Stimulated activated CD4-positive, alpha-beta T cell treated with anti-CD3 and anti-CD28 coated beads, TNF-alpha, amount 100 ng/mL, for 48 hours (primary cell): Measurements from ENCODE around the gene KCNN1.

Experiments used
- DNase-seq, 3 donors: peaks; one replicate each; pipeline ENCODE4 v3.0.0-alpha.2; 2020; ENCODE audit warnings: low read depth in 3 of 3

KCNN1 gene

GRCh38 chr19:17947815-17948513 lies 18.9 kb upstream of the KCNN1 start:
- DNase-seq: peak; percentile 88 to 92 (median 90)

DNA sequence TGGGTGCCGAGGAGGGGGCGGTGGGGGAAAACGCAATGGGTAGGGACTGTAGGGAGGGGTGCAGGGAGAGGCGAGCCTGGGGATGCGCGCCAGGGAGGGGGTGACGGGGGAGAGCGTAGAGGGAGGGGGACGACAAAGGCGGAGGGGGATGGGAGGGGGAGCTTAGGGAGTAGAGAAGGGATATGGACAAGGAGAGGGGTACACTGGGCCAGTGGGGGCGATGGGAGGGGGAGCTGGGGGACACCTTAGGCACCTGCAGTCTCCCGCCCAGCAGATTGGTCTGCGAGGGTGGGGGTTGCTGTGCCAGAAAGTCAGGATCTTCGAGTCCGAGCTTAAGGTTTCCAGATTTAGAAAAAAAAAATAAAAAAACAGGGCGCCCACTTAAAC lies 18.4 kb upstream of the KCNN1 start:
- DNase-seq: no peak

DNA sequence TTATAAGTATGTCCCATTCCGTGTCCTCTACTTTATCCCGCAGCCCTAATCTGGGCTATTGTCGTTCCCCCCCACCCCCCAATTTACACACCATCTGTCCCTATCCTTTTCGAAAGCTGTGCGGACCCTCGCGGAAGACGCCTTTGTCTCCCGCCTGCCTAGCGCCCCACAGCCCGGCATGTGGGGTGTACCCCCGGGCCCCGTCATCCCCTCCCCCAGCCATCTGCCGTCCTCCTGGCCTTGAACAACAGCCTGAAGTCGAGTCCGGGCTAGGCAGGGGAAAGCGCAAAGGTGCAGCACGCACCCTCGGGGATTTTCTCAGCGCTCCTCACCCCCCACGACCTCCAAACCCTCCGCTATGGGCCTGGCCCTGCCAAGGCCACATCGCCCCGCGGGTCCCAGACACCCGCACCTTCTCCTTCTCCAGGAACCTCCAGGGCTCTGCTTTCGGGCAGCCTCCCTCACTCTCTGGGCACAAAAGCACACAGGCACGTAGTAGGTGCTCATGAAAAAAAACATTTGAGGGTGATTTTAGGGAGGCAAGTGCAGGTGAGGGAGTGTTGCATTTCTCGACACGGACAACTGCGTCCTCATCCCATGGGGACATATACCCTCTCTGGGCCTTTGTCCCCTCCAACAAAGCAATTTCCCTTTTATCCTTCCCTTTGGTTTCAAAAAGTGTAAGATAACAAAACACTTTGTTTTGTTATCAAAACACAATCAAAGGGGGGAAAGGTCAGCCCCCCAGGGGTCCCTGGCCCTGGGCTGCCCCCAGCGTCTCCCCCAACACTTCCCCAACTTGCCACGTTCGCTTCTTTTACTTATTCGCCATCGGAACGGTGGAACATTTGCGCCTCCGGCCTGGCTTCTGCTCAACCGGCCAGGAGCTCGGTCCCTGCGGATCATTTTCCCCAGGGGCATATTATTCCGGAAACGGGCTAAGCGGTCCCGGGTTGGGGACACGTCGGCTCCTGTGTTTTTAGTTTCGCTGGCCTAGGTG lies 17.7 kb upstream of the KCNN1 start:
- DNase-seq: no peak

DNA sequence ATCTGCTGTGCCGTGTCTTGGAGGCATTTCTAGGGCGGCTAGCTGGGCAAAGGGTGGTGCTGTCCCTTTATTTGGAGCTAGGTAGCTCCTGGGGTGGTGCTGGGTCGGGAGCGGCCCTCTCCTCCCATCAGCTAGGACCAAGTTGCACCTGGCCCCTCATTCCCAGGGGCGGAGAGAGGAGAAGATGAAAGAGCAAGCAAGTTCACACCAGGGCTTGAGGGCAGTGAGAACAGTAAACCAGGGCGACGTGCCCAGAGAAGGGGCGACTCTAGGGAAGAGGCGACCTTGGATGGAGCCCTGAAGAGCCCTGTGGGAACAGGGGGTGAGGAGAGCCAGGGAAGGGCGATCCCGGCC lies 17.0 kb upstream of the KCNN1 start:
- no peak for DNase-seq

DNA sequence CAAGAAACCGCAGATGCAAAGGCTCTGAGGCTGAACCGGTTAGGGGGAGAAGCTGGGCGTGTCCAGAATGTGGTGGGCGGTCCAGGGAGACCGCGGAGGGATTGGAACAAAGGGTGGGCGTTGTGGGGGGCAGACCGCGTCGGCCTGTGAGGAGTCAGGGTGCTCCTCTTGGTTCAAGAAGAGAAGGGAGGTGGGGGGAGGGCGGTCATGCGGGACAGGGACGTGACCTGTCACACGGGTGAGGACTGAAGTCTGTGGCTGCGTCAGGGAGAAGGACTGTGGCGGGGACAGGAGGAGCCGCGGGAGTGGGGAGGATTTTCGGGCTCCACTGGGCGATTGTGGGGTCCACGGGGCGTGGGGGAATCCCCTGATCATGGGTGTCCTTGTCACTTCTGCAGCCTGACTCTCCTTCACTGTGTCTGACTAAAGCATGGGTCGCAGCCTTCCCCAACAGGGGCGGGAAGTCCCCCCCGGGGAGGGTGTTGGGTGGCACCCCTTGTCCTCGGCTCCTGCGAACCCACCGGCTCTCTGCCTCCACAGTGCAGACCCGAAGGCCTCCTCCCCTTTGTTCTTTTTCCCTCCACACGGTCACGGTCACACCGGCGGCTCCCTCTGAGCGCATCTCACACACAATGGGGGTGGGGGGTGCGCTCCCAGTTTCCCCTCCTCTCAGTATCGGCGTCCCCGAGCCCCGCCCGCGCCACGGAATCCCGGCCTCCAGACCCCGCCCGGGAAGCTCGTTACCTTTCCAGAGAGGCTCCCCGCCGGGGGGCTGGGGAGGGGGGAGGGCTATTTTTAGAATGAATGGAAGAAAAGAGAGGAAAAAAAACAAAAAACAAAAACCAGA lies 16.4 kb upstream of the KCNN1 start:
- no peak for DNase-seq

- no peak for DNase-seq
Observed at GRCh38 chr19:17951157-17951989, 15.5 kb upstream of the KCNN1 start.

DNA sequence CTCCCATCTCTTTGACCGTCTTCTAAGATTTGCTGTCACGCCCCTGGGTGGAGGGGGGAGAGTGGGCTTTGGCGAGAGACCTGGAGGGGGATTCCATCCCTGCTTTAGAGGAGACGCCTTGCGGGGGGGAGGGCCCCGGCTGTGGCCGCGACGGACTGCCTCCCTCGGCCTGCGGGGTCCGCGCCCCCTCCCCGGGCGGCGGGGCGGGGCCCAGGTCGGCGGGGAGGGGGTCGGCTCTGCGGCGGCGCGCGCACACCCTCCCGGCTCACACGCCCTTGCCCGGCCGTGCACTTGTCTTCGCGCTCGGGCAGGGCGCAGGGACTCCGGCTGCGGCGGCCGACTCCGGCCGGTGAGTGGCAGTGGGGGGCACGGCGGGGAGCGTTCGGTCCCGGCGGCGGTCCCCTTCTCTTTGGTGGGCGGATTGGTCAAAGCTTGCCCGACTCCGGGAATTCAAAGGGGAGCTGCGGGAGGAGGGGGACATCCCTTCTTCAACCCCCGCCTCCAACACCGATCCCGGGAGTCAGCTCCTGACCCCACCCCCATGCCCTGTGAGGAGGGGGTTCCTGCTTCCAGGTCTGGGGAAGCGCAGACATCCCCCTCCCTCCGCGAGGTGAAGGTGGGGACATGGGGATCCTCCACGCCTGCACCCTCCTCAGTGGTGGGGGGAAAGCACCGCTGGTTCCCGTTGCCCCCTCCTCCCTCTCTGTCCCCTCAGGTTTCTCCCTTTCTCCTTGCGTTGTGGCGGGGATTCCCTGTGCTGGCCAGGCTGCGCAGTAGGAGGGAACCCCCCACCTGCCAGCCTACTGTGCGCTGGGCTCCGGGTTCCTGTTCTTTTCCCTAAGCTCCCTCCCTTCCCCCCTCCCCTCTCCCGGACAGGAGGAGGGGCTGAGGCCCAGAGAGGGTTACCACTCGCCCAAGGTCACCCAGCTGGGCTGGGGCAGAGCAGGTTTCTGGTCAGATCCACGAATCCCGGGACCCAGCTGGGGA lies 14.6 kb upstream of the KCNN1 start:
- DNase-seq: no peak

- DNase-seq: no peak
Observed at GRCh38 chr19:17953316-17953801, 13.5 kb upstream of the KCNN1 start.

DNA sequence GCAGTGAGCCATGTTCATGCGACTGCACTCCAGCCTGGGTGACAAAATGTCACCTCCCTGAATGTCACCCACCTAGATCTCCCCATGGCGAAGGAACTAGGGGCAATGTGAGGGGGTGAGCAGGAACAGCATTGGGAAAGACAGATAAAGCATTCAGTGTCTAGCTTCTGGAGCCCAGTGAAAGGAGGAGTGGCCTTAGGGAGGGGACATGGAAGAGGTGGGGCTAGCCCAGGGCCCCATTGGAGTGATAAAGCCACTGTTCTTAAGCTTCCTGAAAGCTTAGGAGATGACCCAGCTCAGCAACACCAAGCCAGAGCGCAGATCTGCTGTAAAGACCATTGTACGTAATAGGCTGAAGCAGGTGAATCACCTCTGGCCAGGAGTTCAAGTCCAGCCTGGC lies 13.0 kb upstream of the KCNN1 start:
- no peak for DNase-seq

DNA sequence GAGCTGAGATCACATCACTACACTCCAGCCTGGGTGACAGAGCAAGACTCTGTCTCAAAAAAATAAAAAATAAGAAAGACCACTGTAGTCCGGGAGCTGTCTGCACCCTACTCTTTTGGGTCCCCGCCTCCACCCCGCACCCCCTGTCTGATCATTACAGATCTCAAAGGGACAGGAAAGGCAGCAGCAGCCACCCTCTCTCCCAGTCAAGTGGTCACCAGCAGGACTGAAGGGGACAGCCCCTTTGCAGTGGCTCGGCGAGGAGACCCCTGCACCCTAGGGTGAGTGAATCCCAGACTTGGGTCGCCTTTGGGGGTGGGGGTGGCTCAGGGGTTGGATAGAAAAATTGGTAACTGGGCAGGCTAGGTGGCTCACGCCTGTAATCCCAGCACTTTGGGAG lies 12.5 kb upstream of the KCNN1 start:
- no peak for DNase-seq

GRCh38 chr19:17957149-17957849 lies 9.6 kb upstream of the KCNN1 start:
- DNase-seq: no peak

DNA sequence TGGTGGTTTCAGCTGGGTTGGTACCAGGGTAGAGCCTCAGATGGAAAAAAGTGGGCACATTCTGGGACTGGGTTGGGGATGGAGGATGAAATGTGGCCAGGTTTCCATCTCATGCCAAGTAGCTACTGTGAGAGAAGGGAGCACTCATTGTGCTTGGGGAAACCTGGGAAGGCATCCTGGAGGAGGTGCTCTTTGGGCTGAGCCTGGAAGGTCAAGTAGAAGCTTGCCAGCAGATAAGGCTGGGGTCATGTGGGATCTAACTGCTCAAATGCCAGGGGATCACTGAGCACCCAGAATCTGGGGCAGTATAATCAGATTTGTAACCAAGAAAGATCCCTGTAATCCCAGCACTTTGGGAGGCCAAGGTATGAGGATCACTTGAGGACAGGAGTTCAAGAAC lies 9.0 kb upstream of the KCNN1 start:
- DNase-seq: no peak

DNA sequence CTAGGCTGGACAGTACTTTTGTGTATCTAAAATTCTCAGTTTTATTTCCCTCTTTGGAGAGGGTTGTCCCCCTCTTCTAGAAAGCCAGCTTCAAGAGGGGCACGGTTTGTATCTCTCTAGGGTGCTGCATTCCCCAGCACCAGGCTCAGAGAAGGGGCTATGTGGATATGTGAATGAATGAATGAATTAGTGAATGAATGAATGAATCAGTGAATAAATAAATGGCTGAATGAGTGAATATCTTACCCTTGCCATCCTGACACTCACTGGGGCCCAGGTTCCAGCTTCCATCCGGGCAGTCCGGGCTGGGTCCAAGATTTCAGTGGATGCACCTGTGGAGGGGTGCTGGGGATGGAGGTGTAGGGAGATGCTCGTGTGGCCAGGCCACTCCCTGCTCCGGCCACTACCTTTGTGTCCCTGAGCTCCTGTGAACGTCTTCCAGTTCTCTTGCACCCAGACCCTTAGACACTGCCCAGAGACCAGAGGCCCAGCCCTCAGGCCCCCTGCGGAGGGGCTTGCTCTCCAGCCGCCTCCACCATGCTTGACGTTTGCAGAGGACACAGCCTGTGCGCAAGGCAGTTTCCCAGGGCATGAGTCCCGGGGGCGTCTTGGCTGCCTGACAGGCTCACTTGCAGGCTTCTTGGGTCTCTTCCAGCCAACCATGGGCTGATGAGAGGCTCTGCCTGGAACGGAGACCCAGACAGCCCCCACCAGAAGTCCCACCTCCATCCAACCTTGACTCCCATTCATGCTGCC lies 2.8 kb upstream of the KCNN1 start:
- no peak for DNase-seq

- no peak for DNase-seq
Observed at GRCh38 chr19:17965370-17966128, 1.4 kb upstream of the KCNN1 start.

DNA sequence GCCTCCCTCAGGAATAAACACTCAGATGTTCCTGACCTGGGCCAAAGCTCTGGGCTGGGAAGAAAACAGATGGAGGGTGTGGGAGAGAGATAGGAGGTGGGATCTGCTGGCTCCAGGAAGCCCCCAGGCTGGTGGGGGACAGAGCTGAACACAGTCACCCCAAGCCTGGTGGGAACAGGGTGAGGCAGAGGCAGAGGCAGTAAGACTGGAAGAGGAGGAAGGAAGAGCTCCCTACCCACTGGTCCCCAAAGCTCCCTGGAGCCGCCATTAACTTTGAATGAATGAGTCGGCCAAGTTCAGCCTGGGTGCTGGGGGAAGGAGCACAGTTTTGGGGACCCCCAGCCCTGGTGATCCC lies 801 bp upstream of the KCNN1 start:
- DNase-seq: no peak

GRCh38 chr19:17967257-17968051 lies 547 bp downstream of the KCNN1 start:
- no peak for DNase-seq

DNA sequence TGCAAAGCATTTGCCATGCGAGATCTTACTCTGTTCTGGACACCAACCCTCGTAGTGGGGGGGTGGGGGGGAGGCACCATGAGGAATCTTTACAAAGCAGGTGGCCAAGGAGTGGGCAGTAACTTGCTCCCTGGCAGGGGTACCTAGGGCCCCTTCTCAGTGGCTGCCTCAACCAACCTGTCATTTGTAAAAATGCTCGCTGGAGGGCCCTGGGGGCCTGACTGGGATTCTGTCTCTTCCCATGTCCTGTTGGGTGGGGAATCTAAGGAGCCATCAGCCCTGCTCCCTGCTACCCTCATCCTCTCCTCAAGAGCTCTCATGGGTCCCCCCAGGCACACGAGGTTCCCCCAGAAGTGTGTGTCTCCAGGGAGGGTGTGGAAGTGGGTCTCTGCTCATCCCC lies 1.5 kb downstream of the KCNN1 start:
- DNase-seq: no peak
